Gastroesophageal sphincter (tissue), 3 donors: ENCODE results near the gene UROC1.

Experiments
- POLR2AphosphoS5 ChIP-seq: sonication (generic); formaldehyde crosslinking; IDR thresholded peaks from one replicate; pipeline ENCODE4 v1.6.1; 2017; ENCODE audit warnings: antibody characterized with exemption
- TF ChIP-seq, protein P1 (sequence below), 4 experiments: fragments of 200-600 bp in 2 of 4; fragments of 450-650 bp in 2 of 4; sonication (generic) in 1 of 4; IDR thresholded peaks; one replicate each; pipeline ENCODE4 v1.5.1; 2017 to 2019; ENCODE audit warnings: antibody characterized with exemption in 4 of 4, mild to moderate bottlenecking in 2 of 4, moderate library complexity in 2 of 4

DNA sequence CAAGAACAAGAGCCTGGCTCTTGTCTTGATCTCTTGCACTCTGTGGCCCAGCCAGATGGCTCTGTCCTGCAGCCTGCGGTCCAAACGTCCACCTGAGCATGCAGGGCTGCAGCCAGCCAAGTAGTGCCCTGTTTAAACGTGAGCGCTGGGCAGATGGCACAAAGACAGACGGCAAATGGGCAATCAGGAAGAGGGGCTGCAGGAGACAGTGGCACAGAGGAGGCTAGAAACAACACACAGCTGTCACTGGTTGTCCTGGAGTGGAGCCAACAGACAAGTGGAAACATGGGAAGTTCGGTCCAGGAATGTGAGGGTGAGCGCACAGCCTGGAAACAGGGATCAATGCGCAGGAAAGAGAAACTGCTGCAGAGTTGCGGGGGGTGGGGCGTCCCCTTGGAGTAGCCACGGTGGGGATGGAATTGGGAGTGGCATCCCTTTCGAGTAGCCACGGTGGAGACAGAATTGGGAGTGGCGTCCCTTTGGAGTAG, 31.2 kb downstream of the UROC1 start:
- no peak for TF ChIP-seq POLR2AphosphoS5
- TF ChIP-seq, protein P1, sequence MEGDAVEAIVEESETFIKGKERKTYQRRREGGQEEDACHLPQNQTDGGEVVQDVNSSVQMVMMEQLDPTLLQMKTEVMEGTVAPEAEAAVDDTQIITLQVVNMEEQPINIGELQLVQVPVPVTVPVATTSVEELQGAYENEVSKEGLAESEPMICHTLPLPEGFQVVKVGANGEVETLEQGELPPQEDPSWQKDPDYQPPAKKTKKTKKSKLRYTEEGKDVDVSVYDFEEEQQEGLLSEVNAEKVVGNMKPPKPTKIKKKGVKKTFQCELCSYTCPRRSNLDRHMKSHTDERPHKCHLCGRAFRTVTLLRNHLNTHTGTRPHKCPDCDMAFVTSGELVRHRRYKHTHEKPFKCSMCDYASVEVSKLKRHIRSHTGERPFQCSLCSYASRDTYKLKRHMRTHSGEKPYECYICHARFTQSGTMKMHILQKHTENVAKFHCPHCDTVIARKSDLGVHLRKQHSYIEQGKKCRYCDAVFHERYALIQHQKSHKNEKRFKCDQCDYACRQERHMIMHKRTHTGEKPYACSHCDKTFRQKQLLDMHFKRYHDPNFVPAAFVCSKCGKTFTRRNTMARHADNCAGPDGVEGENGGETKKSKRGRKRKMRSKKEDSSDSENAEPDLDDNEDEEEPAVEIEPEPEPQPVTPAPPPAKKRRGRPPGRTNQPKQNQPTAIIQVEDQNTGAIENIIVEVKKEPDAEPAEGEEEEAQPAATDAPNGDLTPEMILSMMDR (IDR thresholded peaks at IDR 0.05): no peak
